ENCODE measurements around the gene SYT11. TPM values are rescaled to one million over a fixed set of nuclear protein-coding genes. Genes with fewer than 3 reads are reported as not detected.

SYT11 gene
- total RNA-seq, 1 donor = 48.6 TPM

GRCh38 chr1:155850345-155850744 lies 9.0 kb upstream of the SYT11 start:
- no peak for TF ChIP-seq CTCF (IDR thresholded peaks at IDR 0.05; ENCODE audit: insufficient read depth, low read length)
- no peak for DNase-seq (ENCODE audit: low read depth)
- H3K4me3 ChIP-seq (ENCODE audit: low read depth, low read length) = no peak overlapping the region

- TF ChIP-seq CTCF (IDR thresholded peaks at IDR 0.05; ENCODE audit: insufficient read depth, low read length) = no peak
- peak overlapping the region; percentile 93 for H3K4me3 ChIP-seq (ENCODE audit: low read depth, low read length)
- DNase-seq (ENCODE audit: low read depth) = no peak
These were observed 3.0 kb upstream of the SYT11 start for GRCh38 chr1:155856257-155856974.

- DNase-seq (ENCODE audit: low read depth) = peak; percentile 93
- H3K4me3 ChIP-seq (ENCODE audit: low read depth, low read length) = peak within 1 kb of the TSS; percentile 93
- no peak for TF ChIP-seq CTCF (IDR thresholded peaks at IDR 0.05; ENCODE audit: insufficient read depth, low read length)
These were observed 2.1 kb upstream of the SYT11 start, which contains the start of gene GON4L for GRCh38 chr1:155856975-155857930. Gene GON4L (minus strand): TSS chr1:155857214. CDS start chr1:155853780, 3,434 bp downstream.

GRCh38 chr1:155858800-155859233 lies 550 bp upstream of the SYT11 start:
- DNase-seq (ENCODE audit: low read depth) = no peak
- peak overlapping the region; percentile 70 for H3K4me3 ChIP-seq (ENCODE audit: low read depth, low read length)
- TF ChIP-seq CTCF (IDR thresholded peaks at IDR 0.05; ENCODE audit: insufficient read depth, low read length) = no peak

GRCh38 chr1:155859881-155860871 lies 809 bp downstream of the SYT11 start:
- DNase-seq (ENCODE audit: low read depth) = peak; percentile 89
- H3K4me3 ChIP-seq (ENCODE audit: low read depth, low read length) = peak overlapping the region; percentile 69
- no peak for TF ChIP-seq CTCF (IDR thresholded peaks at IDR 0.05; ENCODE audit: insufficient read depth, low read length)

All from fibroblast of the aortic adventitia (primary cell).